ENCODE data around the gene MGRN1. TPM values are rescaled to one million over a fixed set of nuclear protein-coding genes. Genes with fewer than 3 reads are reported as not detected.
A peak's percentile ranks its signal among the peaks of the same experiment; 100 is the strongest.

MGRN1 gene
- total and polyA plus RNA-seq, 2 of the 13 experiments (the other 11 are each of a cell fraction or from before 2014, with no cell fraction given), result 11.9 to 12.6 TPM

- no peak for TF ChIP-seq ZNF772 (CRISPR knock-in tag; IDR thresholded peaks at IDR 0.05)
- peak; percentile 37 for TF ChIP-seq CTCF (CRISPR knock-in tag; IDR thresholded peaks at IDR 0.05)
These were observed 70.2 kb downstream of the MGRN1 start (continued) for GRCh38 chr16:4694642-4695451.

- no peak overlapping the region for H3K4me2 ChIP-seq (ENCODE audit: low read depth, low read length)
- H3K27ac ChIP-seq (ENCODE audit: extremely low read length, insufficient read depth, low read length), result no peak overlapping the region
- no peak for TF ChIP-seq TRIM24 (CRISPR knock-in tag; IDR thresholded peaks at IDR 0.05)
- no peak for TF ChIP-seq NR3C1 (CRISPR knock-in tag; IDR thresholded peaks at IDR 0.05)
- TF ChIP-seq MLLT10 (CRISPR knock-in tag; IDR thresholded peaks at IDR 0.05), result no peak
- TF ChIP-seq SNAPC2 (CRISPR knock-in tag; IDR thresholded peaks at IDR 0.05), result no peak
- TF ChIP-seq AGO1 (IDR thresholded peaks at IDR 0.05; ENCODE audit: low read depth, low read length, poor library complexity, severe bottlenecking), result peak; percentile 1
- TF ChIP-seq YY1 (IDR thresholded peaks at IDR 0.05; ENCODE audit: insufficient read depth, insufficient replicate concordance, low read depth, low read length), result no peak
- TF ChIP-seq GMEB2 (CRISPR knock-in tag; IDR thresholded peaks at IDR 0.05; ENCODE audit: low read depth), result no peak
- TF ChIP-seq ZBTB49 (CRISPR knock-in tag; IDR thresholded peaks at IDR 0.05; ENCODE audit: borderline replicate concordance), result no peak
- H3K4me1 ChIP-seq (ENCODE audit: insufficient read depth, low read length), result peaks cover 38% of the 10 kb centered on the region
- POLR2A ChIA-PET, result interaction anchor here (0.8 to 1.7 kb wide), 3 partner anchors 11 to 39 kb away, joined by 3 to 6 read pairs (median 5); partner anchors contain the start of genes ANKS3 and DNAAF8
- in situ Hi-C loops (cut with HindIII; ENCODE audit: extremely low pct_ligation_motif_present, low pct_unique_long_range_greater_than_20kb) (no loop called here), intact Hi-C loops (cut with micrococcal nuclease; ENCODE audit: unreplicated experiment) (no loop called here)
- FAIRE-seq (no peak), DNase-seq (ENCODE audit: low spot score) (no peak), ATAC-seq (no peak)
- H3K27me3 ChIP-seq (ENCODE audit: control insufficient read depth in 1 of 2, insufficient read depth in 2 of 2, low read length in 2 of 2), result no peaks in the 10 kb centered on the region
- no peaks in the 10 kb centered on the region for H4K20me1 ChIP-seq (ENCODE audit: insufficient read depth, low read length)
- no peaks in the 10 kb centered on the region for H3K9me3 ChIP-seq (ENCODE audit: low read length)
- WGBS (ENCODE audit: low lambda C conversion rate), result 96% methylated on average over 3 of the region's 12 CpGs
- H3K9ac ChIP-seq (ENCODE audit: insufficient read depth, low read depth, low read length), result no peak overlapping the region
- H2AFZ ChIP-seq (ENCODE audit: low read length), result no peak overlapping the region
- CTCF ChIA-PET (ENCODE audit: low intra/inter-chr PET ratio, low total read pairs), result no interaction called here
- H3K4me3 ChIP-seq (replicated peaks in 1 of 3; ENCODE audit: insufficient read depth in 1 of 3, low read depth in 2 of 3, low read length in 3 of 3), result no peak overlapping the region
- peaks cover 18 to 39% of the 10 kb centered on the region in 2 experiments for H3K36me3 ChIP-seq (replicated peaks in 1 of 2; ENCODE audit: control insufficient read depth in 1 of 2, insufficient read depth in 2 of 2, low read length in 2 of 2)
- peaks cover 3% of the 10 kb centered on the region for H3K79me2 ChIP-seq (ENCODE audit: insufficient read depth, low read length)
- BruUV-seq (replicated peaks), result no TSS peak
These were observed 71.0 kb downstream of the MGRN1 start for GRCh38 chr16:4695473-4696171.

Measured in HepG2 (cell line).